Karpas-422 (cell line): ENCODE results near the gene C2CD2L. TPM values are rescaled to one million over a fixed set of nuclear protein-coding genes. Genes with fewer than 3 reads are reported as not detected.
"Not testable (repeated sequence)": the region's sequence is repeated elsewhere in the genome, so short reads cannot be mapped to it uniquely, and the experiment has no call there.

Experiments used
- DNase-seq: peaks from one replicate; pipeline ENCODE4 v3.0.0-alpha.2; 2015
- H2AFZ ChIP-seq: fragments of 200-600 bp; sonication (generic); 2 replicates; pipeline ENCODE4 v1.6.1; 2014; ENCODE audit warnings: antibody characterized with exemption, low read length, mixed read lengths
- H3K27ac ChIP-seq: fragments of 200-600 bp; sonication (generic); 2 replicates; pipeline ENCODE4 v1.5.1; 2014; ENCODE audit warnings: mild to moderate bottlenecking, low read length, moderate library complexity
- H3K27me3 ChIP-seq: fragments of 200-600 bp; sonication (generic); 2 replicates; pipeline ENCODE4 v1.6.1; 2014; ENCODE audit warnings: low read length, mixed read lengths
- H3K36me3 ChIP-seq: fragments of 200-600 bp; sonication (generic); 2 replicates; pipeline ENCODE4 v1.6.1; 2014; ENCODE audit warnings: low read length, mixed read lengths; ENCODE audit not compliant: insufficient read depth
- H3K4me1 ChIP-seq: fragments of 200-600 bp; sonication (generic); 2 replicates; pipeline ENCODE4 v1.6.1; 2014; ENCODE audit warnings: mild to moderate bottlenecking, low read length, mixed read lengths
- H3K4me2 ChIP-seq: fragments of 200-600 bp; sonication (generic); 2 replicates; pipeline ENCODE4 v1.6.1; 2014; ENCODE audit warnings: low read length, low read depth, mild to moderate bottlenecking; ENCODE audit not compliant: poor library complexity, severe bottlenecking
- H3K4me3 ChIP-seq: fragments of 200-600 bp; sonication (generic); 2 replicates; pipeline ENCODE4 v1.5.1; 2014; ENCODE audit warnings: mild to moderate bottlenecking, antibody characterized with exemption, low read length, mixed read lengths
- H3K79me2 ChIP-seq: fragments of 200-600 bp; sonication (generic); 2 replicates; pipeline ENCODE4 v1.6.1; 2014; ENCODE audit warnings: mild to moderate bottlenecking, low read length, mixed read lengths
- H3K9ac ChIP-seq: fragments of 200-600 bp; sonication (generic); 2 replicates; pipeline ENCODE4 v1.6.0; 2014; ENCODE audit warnings: low read length
- H3K9me2 ChIP-seq: fragments of 200-600 bp; sonication (generic), shearing (Covaris generic); replicated peaks from 2 replicates; pipeline ENCODE4 v1.6.0; 2014; ENCODE audit warnings: mild to moderate bottlenecking, low read length, moderate library complexity; ENCODE audit not compliant: insufficient read depth
- H3K9me3 ChIP-seq: fragments of 300-700, 200-600 bp; sonication (generic); 2 replicates; pipeline ENCODE4 v1.6.1; 2014; ENCODE audit warnings: low read length, mixed read lengths
- H4K20me1 ChIP-seq: fragments of 200-600 bp; sonication (generic); 2 replicates; pipeline ENCODE4 v1.6.1; 2014; ENCODE audit warnings: mild to moderate bottlenecking, antibody characterized with exemption, low read length, low read depth; ENCODE audit not compliant: insufficient read depth
- total RNA-seq: library from RNA; depleted of rRNA; stranded (reverse); fragments of >200 nt; shearing (Covaris generic); gene quantifications from 2 replicates; pipeline ENCODE4 v1.2.3, GENCODE V29; 2014; ENCODE audit warnings: low replicate concordance

Gene C2CD2L
- total RNA-seq, 1 experiment from 2014 or later, result 11.9 TPM

GRCh38 chr11:119156496-119156895 is 49.4 kb downstream of the C2CD2L start:
- Histone ChIP-seq H3K9ac (no peak overlapping the region), H3K27me3 (no peaks in the 10 kb centered on the region), H3K27ac (no peak overlapping the region), H2AFZ (no peak overlapping the region), H3K79me2 (no peaks in the 10 kb centered on the region), H3K9me3 (no peaks in the 10 kb centered on the region), H3K4me2 (no peak overlapping the region), H3K9me2 (no peaks in the 10 kb centered on the region), H4K20me1 (no peaks in the 10 kb centered on the region), H3K4me1 (peaks cover 3% of the 10 kb centered on the region; the same call in 1 of the 2 replicates), H3K4me3 (no peak overlapping the region), H3K36me3 (no peaks in the 10 kb centered on the region)
- DNase-seq, result no peak

DNA sequence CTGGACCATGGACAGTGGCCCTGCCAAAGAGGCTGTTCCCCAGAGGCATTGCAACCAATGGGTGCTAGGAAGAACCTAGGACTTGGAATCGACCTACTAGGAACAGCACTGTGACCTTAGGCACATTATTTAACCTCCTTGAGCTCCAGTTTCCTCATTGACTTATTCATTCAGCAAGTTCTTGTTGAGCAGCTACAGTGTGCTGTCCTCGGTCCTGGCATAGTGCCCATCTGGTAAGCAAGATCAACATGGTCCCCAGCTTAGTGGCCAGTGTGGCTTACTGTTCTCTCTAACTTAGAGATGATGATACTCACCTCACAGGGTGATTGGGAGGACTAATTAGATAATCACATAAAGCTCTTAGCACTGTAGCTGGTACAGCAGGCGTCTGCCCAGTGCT is 49.9 kb downstream of the C2CD2L start:
- H4K20me1 ChIP-seq, result no peaks in the 10 kb centered on the region
- no peak overlapping the region for H3K4me2 ChIP-seq
- H3K9ac ChIP-seq, result no peak overlapping the region
- no peaks in the 10 kb centered on the region for H3K27me3 ChIP-seq
- H3K4me1 ChIP-seq, result peaks cover 3% of the 10 kb centered on the region; the same call in 1 of the 2 replicates
- no peaks in the 10 kb centered on the region for H3K9me3 ChIP-seq
- H3K27ac ChIP-seq, result no peak overlapping the region
- no peaks in the 10 kb centered on the region for H3K79me2 ChIP-seq
- H3K36me3 ChIP-seq, result no peaks in the 10 kb centered on the region
- DNase-seq, result no peak
- no peak overlapping the region for H3K4me3 ChIP-seq
- H2AFZ ChIP-seq, result no peak overlapping the region
- H3K9me2 ChIP-seq, result no peaks in the 10 kb centered on the region

- DNase-seq, result no peak
- Histone ChIP-seq H3K27ac (no peak overlapping the region), H3K4me1 (peaks cover 3% of the 10 kb centered on the region; the same call in 1 of the 2 replicates), H3K4me2 (no peak overlapping the region), H3K36me3 (no peaks in the 10 kb centered on the region), H3K9me3 (no peaks in the 10 kb centered on the region), H3K4me3 (no peak overlapping the region), H3K9ac (no peak overlapping the region), H3K27me3 (no peaks in the 10 kb centered on the region), H2AFZ (no peak overlapping the region), H3K9me2 (no peaks in the 10 kb centered on the region), H3K79me2 (no peaks in the 10 kb centered on the region), H4K20me1 (no peaks in the 10 kb centered on the region)
These were observed 51.3 kb downstream of the C2CD2L start for GRCh38 chr11:119158467-119158866.

GRCh38 chr11:119160151-119160550 is 53.0 kb downstream of the C2CD2L start:
- H3K4me1 ChIP-seq, result peaks cover 3% of the 10 kb centered on the region; the same call in 1 of the 2 replicates
- no peaks in the 10 kb centered on the region for H3K9me2 ChIP-seq
- H3K36me3 ChIP-seq, result no peaks in the 10 kb centered on the region

DNA sequence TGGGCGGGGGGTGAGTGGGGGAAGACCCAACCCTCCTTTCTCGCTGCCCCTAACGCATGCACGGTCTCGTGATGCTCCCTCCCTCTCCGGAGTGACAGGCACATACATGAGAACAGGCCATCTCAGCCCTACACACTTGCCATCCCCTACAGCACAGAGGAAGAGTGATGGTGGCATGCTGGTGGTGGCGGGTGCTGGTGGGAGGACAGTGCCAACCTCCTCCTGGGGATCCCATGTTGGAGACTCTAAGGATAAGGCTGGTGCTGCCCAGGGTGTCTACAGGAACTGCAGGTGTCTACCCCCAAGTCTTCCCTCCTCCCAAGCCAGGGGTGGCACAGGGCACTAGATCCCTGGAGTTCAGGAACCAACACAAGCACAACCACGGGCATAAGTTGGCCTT is 54.7 kb downstream of the C2CD2L start:
- Histone ChIP-seq H3K27me3 (no peaks in the 10 kb centered on the region), H3K4me3 (no peak overlapping the region), H3K9me2 (no peaks in the 10 kb centered on the region), H3K36me3 (no peaks in the 10 kb centered on the region), H3K4me2 (no peak overlapping the region), H4K20me1 (no peaks in the 10 kb centered on the region), H3K79me2 (no peaks in the 10 kb centered on the region), H3K9ac (no peak overlapping the region), H3K9me3 (no peaks in the 10 kb centered on the region), H3K4me1 (no peaks in the 10 kb centered on the region), H2AFZ (no peak overlapping the region), H3K27ac (no peak overlapping the region)
- no peak for DNase-seq

More at GRCh38 chr11:119160151-119160550, 53.0 kb downstream of the C2CD2L start:
- Histone ChIP-seq H2AFZ (no peak overlapping the region), H3K4me3 (no peak overlapping the region), H3K9me3 (no peaks in the 10 kb centered on the region), H3K4me2 (no peak overlapping the region), H3K27me3 (no peaks in the 10 kb centered on the region), H3K9ac (no peak overlapping the region), H3K27ac (no peak overlapping the region), H4K20me1 (no peaks in the 10 kb centered on the region), H3K79me2 (no peaks in the 10 kb centered on the region)
- DNase-seq, result no peak

DNA sequence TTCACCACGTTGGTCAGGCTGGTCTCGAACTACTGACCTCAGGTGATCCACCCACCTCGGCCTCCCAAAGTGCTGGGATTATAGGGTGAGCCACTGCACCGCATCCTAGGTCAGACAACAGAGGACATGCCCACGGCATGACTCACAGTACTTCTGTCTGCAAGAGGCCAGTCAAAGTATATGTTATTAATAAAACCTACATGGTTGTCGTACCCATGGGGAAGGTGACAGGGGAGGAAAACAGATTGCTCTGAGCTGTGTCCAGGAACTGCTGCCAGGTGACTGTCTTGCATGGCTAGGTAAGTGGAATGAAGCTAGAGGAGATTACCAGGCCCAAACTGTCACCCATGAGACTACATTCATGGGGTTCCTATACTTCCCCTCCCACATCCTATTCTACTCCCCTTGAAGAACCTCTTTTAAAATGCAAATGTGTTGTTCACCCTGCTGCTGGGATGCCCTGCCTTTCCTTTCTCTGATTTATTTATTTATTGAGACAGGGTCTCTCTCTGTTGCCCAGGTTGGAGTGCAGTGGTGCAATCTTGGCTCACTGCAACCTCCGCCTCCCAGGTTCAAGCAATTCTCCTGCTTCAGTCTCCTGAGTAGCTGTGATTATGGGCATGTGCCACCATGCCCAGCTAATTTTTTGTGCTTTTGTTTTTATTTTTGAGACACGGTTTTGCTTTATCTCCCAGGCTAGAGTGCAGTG is 59.4 kb downstream of the C2CD2L start:
- Histone ChIP-seq H3K9me2 (no peaks in the 10 kb centered on the region), H3K9ac (no peak overlapping the region), H2AFZ (no peak overlapping the region), H3K4me1 (peaks cover 3% of the 10 kb centered on the region), H3K27me3 (no peaks in the 10 kb centered on the region), H3K36me3 (no peaks in the 10 kb centered on the region), H3K4me3 (no peak overlapping the region), H4K20me1 (no peaks in the 10 kb centered on the region), H3K9me3 (no peaks in the 10 kb centered on the region), H3K27ac (no peak overlapping the region), H3K79me2 (no peaks in the 10 kb centered on the region), H3K4me2 (no peak overlapping the region)
- no peak for DNase-seq

GRCh38 chr11:119167077-119167458 is 59.9 kb downstream of the C2CD2L start:
- H3K27me3 ChIP-seq, H2AFZ ChIP-seq, H3K9me2 ChIP-seq, H3K4me2 ChIP-seq, H4K20me1 ChIP-seq, H3K36me3 ChIP-seq, DNase-seq, H3K4me1 ChIP-seq, H3K9me3 ChIP-seq, H3K4me3 ChIP-seq, H3K27ac ChIP-seq, H3K79me2 ChIP-seq, H3K9ac ChIP-seq: not testable (repeated sequence)

- H3K9me2 ChIP-seq, result no peaks in the 10 kb centered on the region
- H3K4me3 ChIP-seq, result no peak overlapping the region; the same call in 1 of the 2 replicates
- H3K9ac ChIP-seq, result no peak overlapping the region
- H4K20me1 ChIP-seq, result no peaks in the 10 kb centered on the region
- no peak for DNase-seq
- H3K79me2 ChIP-seq, result no peaks in the 10 kb centered on the region
- no peaks in the 10 kb centered on the region for H3K27me3 ChIP-seq
- H3K9me3 ChIP-seq, result no peaks in the 10 kb centered on the region
- H3K36me3 ChIP-seq, result no peaks in the 10 kb centered on the region
- peaks cover 3% of the 10 kb centered on the region for H3K4me1 ChIP-seq
- H2AFZ ChIP-seq, result no peak overlapping the region
- no peak overlapping the region for H3K4me2 ChIP-seq
- H3K27ac ChIP-seq, result no peak overlapping the region
These were observed 60.8 kb downstream of the C2CD2L start for GRCh38 chr11:119167933-119168332.
